Measurements from ENCODE around the gene PRM1.

DNA sequence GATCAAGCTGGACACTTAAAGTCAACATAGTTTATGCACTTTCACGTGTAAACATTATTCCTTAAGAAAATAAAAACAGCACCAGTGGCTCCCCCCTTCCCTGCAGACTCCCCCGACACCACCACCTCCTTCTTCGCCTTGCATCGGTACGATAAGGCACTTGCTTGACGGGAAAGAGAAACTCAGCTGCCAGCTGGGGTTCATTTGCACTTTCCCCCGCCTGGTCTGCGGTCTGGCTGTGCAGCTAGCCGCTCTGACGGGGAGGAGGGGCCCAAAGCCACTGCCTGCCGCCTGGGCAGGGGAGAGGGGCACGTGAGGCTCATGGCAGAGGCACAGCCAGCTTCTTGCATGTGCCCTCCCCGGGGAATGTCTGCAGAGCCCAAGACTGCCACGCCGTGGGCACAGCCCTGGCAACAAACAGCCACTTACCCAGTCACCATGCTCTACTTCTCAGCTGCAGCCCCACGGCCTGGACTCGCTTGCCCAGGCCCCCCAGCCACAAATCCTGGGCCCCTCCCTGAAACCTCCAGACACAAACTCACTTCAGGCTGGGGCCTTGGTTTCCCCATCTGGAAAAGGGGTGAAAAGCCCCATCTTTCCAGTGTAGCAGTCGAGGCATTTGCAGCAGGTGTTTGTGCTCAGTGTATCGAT lies 16.5 kb upstream of the PRM1 start:
- TF ChIP-seq POLR2AphosphoS5 (IDR thresholded peaks at IDR 0.05) (no peak), POLR2A (IDR thresholded peaks at IDR 0.05) (no peak)
- TF ChIP-seq, protein P1, sequence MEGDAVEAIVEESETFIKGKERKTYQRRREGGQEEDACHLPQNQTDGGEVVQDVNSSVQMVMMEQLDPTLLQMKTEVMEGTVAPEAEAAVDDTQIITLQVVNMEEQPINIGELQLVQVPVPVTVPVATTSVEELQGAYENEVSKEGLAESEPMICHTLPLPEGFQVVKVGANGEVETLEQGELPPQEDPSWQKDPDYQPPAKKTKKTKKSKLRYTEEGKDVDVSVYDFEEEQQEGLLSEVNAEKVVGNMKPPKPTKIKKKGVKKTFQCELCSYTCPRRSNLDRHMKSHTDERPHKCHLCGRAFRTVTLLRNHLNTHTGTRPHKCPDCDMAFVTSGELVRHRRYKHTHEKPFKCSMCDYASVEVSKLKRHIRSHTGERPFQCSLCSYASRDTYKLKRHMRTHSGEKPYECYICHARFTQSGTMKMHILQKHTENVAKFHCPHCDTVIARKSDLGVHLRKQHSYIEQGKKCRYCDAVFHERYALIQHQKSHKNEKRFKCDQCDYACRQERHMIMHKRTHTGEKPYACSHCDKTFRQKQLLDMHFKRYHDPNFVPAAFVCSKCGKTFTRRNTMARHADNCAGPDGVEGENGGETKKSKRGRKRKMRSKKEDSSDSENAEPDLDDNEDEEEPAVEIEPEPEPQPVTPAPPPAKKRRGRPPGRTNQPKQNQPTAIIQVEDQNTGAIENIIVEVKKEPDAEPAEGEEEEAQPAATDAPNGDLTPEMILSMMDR (IDR thresholded peaks at IDR 0.05) = no peak

Measured in breast epithelium (tissue), 3 donors.